GM19397 (cell line): ENCODE measurements around the gene KIF20A.
"Not testable (repeated sequence)": the region's sequence is repeated elsewhere in the genome, so short reads cannot be mapped to it uniquely, and the experiment has no call there.

Experiments
- ATAC-seq: cut with Tn5 transposase; IDR thresholded peaks from one replicate; pipeline ENCODE4 v1.9.1; 2021; ENCODE audit warnings: mild to moderate bottlenecking, moderate library complexity; ENCODE audit not compliant: unreplicated experiment

KIF20A gene

DNA sequence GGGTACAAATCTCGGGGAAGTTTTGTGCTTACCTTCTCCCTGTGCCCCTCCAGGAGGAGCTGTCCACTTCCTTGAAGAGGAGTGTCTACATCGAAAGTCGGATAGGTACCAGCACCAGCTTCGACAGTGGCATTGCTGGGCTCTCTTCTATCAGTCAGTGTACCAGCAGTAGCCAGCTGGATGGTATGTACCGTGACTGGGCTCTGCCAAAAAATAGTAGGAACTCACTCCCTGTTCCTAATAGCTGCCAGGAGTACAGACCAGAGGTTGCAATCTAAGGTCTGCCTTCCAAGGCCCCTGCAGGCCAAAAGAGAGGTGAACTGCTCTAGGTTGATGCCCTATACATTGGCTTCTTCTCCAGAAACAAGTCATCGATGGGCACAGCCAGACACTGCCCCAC lies 3.9 kb downstream of the KIF20A start:
- no peak for ATAC-seq

DNA sequence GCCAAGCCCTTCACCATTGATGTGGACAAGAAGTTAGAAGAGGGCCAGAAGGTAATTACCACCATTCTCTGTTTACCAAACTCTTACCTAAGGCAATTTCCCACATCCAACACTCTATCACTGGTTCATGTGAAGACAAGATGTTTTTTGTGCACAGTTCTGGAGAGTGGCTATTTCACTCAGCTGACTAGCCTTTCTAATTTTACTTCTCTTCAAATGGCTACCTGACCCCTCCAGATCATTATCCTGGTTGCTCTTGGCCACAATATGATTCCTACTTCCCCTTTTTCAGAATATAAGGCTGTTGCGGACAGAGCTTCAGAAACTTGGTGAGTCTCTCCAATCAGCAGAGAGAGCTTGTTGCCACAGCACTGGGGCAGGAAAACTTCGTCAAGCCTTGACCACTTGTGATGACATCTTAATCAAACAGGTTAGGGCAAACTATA lies 7.1 kb downstream of the KIF20A start:
- no peak for ATAC-seq

GRCh38 chr5:138188626-138189025 lies 9.7 kb downstream of the KIF20A start:
- ATAC-seq: no peak

DNA sequence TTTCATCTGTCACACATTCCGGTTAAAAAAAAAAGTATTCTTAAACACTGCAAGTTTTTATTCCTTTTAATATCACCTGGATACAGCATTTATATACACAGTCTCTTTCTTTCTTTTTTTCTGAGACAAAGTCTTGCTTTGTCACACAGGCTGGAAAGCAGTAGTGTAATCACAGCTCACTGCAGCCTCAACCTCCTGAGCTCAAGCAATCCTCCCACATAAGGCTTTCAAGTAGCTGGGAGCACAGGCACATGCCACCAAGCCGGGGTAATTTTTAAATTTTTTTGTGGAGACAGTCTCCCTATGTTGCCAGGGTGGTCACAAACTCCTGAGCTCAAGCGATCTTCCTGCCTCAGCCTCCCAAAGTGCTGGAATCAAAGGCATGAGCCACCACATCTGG lies 13.9 kb downstream of the KIF20A start:
- no peak for ATAC-seq

- ATAC-seq: not testable (repeated sequence)
Measured at GRCh38 chr5:138193859-138194258, 14.9 kb downstream of the KIF20A start.

GRCh38 chr5:138210985-138211384 lies 32.1 kb downstream of the KIF20A start:
- ATAC-seq: no peak

DNA sequence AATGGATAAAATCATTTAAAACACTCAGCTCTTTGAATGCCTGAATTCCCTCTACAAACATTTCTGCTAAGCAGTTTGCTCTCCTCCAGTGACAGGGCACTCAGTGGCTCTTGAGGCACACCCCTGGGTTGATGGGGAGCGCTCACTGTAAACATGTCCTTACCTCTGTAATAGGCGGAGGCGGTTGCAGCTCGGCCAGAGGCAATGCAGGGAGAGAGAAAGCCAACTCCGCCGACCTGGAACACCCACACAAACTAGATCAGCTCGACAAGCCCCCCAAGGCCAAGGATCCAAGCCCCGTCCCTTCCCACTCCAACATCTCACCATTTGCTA lies 33.9 kb downstream of the KIF20A start:
- peak; percentile 10 for ATAC-seq

DNA sequence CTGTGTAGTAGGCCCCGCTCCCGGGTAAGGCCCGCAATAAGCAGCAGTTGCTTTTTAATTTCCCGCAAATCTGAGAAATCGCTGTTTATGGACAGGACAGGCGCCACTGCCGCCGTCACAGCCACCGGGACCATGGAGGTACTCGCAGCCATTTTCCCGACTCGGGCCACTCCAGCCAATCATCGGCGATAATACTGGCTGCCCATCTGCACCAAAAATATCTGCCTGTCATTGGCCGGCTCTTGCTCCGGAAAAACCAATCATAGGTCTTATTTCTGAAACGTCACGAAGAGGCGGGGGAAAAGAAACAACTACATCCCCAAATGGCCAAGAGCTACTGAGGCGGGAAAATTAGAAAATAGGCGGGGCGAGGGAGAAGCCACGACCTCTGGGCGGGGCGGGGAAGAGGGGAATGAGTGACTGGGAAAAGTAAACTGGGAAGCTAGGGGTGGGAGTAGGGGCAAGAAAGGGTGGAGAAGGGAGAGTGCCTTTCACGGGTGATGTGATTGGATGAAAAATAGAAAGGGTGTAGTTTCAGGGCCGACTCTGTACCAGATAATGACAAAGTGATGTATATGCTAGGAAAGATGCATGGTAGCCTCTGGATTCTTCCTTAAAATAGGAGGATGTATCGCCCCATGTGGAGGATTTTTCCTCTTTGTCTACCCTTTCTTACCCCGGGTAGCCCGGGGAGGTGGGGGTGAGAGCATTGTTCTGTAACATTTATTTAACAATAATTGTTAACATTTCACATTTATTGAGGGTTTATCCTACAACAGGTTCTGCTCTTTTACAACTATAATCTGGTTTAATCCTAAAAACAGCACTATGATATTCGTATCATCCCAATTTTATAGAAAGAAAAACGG lies 34.5 kb downstream of the KIF20A start, which contains the start of gene CDC23:
Gene CDC23, minus strand, starts transcription at position 163 of the 869 bp plus-strand sequence. Its CDS starts 11 bp downstream, at position 152.
- ATAC-seq: peak; percentile 94

- ATAC-seq: no peak
Measured at GRCh38 chr5:138216799-138217198, 37.9 kb downstream of the KIF20A start.

DNA sequence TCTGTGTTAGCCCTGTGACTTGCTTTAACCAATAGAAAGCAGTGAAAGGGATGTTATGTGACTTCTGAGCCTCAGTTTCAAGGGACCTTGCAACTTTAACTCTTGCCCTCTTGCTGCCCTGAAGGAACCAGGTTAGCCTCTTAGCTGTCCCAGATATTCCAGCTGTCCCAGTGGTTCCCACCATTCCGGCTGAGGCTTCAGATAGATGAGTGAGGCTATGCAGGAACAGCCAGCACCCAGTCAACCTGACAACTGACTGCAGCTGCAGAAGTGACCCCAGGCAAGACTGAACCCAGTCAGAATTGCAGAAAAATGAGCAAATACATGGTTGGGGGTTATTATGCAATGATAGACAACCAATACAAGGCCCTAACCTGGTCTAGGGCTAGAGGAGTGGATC lies 44.6 kb downstream of the KIF20A start:
- ATAC-seq: no peak

GRCh38 chr5:138224712-138225111 lies 45.8 kb downstream of the KIF20A start:
- ATAC-seq: no peak

DNA sequence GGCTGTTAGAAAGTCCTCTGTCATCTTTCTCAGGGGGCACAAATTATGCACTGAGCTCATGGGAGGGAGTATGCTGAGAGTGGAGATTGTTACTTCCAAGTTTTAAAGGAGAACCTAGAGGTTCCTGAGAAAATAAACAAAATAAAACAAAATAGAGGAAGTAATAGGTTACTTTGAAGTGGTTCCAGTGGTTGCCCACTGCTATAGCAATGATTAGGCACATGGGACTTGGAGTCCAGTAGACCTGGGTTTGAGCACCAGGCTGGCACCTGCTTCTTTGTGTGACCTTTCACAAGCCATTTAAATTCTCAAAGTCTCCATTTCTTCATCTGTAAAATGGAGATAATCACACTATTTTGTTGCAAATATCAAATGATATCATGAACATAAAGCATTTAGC lies 48.0 kb downstream of the KIF20A start:
- no peak for ATAC-seq

GRCh38 chr5:138229387-138229786 lies 50.5 kb downstream of the KIF20A start:
- ATAC-seq: no peak

GRCh38 chr5:138230261-138230660 lies 51.3 kb downstream of the KIF20A start:
- no peak for ATAC-seq

DNA sequence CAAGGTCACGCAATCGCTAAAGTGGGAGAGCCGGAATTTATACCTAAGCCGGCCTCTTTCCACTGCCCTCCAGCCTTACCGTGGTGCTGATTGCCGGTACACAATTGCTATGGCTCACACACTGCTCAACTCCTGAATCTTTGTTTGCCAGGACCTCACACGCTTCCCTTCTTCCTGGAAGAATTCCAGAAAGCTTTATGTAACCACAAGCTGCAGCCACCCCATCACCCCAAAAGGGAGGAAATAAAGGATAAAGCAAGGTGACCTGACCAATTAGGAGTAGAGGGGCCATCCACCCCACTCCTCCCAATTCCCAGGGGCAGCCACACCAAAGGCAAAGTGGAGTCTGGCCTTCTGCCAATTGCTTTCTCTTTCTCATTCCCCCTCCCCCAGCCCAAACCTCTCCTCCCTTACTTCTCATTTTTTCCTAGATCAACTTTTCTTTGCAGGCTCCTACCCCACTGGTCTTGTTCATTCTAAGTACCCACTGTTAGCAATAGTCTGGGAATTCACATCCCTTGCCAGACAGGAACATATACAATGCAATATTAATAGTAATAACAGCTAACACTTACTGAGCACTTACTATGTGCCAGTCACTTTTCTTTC lies 52.2 kb downstream of the KIF20A start:
- ATAC-seq: no peak

- no peak for ATAC-seq
Measured at GRCh38 chr5:138233280-138233679, 54.4 kb downstream of the KIF20A start.

DNA sequence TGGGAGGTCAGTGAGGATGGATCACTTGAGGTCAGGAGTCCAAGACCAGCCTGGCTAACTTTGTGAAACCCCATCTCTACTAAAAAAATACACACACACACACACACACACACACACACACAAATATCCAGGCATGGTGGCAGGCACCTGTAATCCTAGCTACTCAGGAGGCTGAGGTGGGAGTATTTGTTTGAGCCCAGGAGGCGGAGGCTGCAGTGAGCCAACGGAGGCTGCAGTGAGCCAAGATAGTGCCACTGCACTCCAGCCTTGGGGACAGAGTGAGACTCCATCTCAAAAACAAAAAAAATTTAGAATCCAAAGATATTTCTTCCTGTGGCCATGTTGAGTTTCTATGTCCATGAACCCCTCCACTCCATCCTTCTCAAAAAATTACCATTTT lies 55.7 kb downstream of the KIF20A start:
- no peak for ATAC-seq
